ENCODE results near the gene MKNK1.

MKNK1 gene

GRCh38 chr1:46523496-46524353 is 80.3 kb downstream of the MKNK1 start:
- no peak for DNase-seq (ENCODE audit: low spot score)

- no peak for DNase-seq (ENCODE audit: low spot score)
These were observed 81.1 kb downstream of the MKNK1 start for GRCh38 chr1:46522969-46523320.

- DNase-seq (ENCODE audit: low spot score): no peak
These were observed 81.7 kb downstream of the MKNK1 start for GRCh38 chr1:46522184-46522968.

GRCh38 chr1:46521414-46521813 is 82.7 kb downstream of the MKNK1 start:
- no peak for DNase-seq (ENCODE audit: low spot score)

DNA sequence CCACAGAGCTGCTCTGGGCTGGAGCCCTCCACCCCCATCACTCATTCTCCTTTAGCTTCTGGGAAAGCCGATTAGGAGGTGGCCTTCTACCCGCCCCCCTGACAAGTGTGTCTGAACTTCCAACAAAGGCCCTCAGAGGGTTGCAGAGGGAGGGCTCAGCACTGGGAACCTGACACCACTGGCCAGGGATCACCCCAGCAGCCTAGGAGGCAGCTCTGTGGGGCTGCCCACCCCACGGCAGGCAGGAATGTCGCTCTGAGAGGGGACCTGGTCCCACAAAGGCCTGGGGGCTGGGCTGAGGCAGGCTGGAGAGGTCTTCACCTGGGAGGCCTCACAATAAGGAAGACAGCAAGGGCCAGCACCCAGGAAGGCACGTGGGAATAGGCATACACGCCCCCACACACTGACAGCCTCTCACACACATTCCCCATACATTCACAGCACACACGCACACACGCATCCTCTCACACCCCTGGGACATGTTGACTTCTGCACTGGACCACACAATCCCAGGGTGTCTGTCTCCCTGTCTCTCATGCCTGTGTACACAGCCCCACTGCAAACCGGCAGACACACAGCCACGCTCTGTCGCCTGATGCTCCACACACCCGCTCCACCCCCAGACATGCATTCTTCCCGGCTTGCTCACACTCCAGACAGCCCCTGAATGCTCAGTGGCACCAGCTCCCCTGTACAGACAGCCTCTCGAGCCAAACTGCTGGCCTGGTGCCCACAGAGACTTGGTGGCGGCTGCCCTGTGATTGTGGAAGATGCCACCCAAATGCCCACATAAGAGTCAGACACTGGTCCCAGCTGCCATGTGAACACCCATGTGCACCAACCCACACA is 83.8 kb downstream of the MKNK1 start:
- DNase-seq (ENCODE audit: low spot score): no peak

- DNase-seq (ENCODE audit: low spot score): no peak
These were observed 84.9 kb downstream of the MKNK1 start for GRCh38 chr1:46519209-46519608.

- DNase-seq (ENCODE audit: low spot score): no peak
These were observed 86.1 kb downstream of the MKNK1 start for GRCh38 chr1:46517932-46518498.

GRCh38 chr1:46517010-46517600 is 87.0 kb downstream of the MKNK1 start:
- no peak for DNase-seq (ENCODE audit: low spot score)

- no peak for DNase-seq (ENCODE audit: low spot score)
These were observed 87.7 kb downstream of the MKNK1 start for GRCh38 chr1:46516200-46516950.

- DNase-seq (ENCODE audit: low spot score): no peak
These were observed 88.5 kb downstream of the MKNK1 start for GRCh38 chr1:46515576-46515975.

- DNase-seq (ENCODE audit: low spot score): no peak
These were observed 90.5 kb downstream of the MKNK1 start for GRCh38 chr1:46513536-46513935.

- DNase-seq (ENCODE audit: low spot score): no peak
These were observed 91.3 kb downstream of the MKNK1 start for GRCh38 chr1:46512792-46513190.

DNA sequence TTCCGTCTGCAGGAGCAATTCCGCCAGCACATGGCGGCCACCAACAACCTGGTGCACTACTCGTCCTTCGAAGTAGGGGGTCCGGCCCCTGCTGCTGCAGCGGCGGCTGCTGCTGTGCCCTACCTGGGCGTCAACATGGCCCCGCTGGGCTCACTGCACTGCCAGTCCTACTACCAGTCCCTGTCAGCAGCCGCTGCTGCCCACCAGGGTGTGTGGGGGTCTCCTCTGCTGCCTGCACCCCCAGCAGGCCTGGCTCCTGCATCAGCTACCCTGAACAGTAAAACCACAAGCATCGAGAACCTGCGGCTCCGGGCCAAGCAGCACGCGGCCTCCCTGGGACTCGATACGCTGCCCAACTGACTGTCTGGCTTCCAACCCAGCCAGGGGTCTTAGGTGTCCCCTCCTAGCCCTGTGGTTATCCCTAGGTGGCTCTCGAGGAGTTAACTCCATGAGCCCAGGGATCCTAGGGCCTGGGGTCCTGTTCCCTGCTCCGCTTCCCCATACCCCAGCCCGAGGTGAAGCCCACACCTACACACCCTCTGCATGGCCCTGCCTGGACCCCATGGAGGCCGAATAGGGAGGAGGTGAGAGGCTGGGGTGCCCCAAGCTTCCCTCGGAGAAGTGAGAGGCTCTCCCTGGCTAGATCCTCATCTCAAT is 91.8 kb downstream of the MKNK1 start:
- DNase-seq (ENCODE audit: low spot score): no peak

GRCh38 chr1:46510998-46511365 is 93.1 kb downstream of the MKNK1 start:
- no peak for DNase-seq (ENCODE audit: low spot score)

DNA sequence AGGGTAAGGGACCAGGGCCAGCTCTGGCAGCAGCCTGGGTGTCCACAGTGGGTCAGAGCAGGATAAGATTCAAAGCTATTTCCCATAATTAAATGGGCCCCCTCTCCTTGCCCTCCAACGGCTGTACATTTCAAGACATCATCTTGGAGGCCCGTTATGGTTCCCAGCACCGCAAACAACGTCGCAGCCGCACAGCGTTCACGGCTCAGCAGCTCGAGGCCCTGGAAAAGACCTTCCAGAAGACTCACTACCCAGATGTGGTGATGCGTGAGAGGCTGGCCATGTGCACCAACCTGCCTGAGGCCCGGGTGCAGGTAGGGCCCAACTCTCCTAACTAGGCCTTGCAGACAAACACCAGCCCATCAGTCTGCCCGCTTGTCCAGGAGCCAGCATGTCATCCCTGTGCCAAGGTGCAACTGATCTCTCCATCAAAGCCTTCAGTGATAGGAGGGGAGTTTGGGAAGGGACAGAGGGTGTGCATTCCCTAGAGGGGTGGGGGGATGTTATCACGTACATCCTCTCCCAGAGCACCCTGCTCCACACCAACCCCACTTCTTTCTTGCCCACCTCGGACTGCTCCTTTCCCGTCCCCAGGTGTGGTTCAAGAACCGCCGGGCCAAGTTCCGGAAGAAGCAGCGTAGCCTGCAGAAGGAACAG is 93.6 kb downstream of the MKNK1 start:
- no peak for DNase-seq (ENCODE audit: low spot score)

DNA sequence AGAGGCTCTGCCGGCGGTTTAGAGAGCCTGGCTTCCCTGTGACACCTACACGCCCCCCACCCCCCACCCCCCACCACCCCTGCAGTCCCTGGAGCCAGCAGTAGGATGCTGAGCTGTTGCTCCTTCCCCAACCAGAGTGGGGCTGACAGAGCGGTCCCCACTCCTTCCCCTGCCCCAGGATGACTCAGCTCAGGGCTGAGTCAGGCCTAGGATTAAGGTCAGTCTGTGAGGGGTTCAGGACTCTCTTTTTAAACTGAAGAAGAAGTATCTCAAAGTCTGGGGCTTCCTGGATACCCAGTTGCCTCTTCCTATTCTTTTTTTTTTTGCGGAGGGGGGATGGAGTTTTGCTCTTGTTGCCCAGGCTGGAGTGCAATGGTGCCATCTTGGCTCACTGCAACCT is 95.3 kb downstream of the MKNK1 start:
- no peak for DNase-seq (ENCODE audit: low spot score)

All from SK-N-DZ (cell line).